ENCODE results near the gene WDFY4.

Gene WDFY4

GRCh38 chr10:48985621-48986158 is 301.0 kb downstream of the WDFY4 start:
- no peak for DNase-seq (ENCODE audit: low read depth)

DNA sequence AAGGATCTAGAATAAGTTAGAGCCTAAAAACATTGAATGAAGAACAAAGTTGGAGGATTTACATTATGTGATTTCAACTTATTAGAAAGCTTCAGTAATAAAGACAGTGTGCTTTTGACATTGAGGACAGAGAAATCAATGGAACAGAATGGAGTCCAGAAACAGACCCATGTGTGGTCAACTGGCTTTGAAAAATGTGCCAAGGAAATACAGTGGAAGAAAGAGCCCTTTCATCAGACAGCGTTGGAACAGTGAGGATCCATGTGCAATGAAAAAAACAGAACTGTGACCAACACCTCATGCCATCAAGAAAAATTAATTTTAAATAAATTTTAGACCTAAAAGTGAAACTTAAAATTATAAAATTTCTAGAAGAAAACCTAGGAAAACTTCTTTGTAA is 305.6 kb downstream of the WDFY4 start:
- DNase-seq (ENCODE audit: low read depth) = no peak

- no peak for DNase-seq (ENCODE audit: low read depth)
Observed at GRCh38 chr10:48993627-48994026, 309.0 kb downstream of the WDFY4 start.

DNA sequence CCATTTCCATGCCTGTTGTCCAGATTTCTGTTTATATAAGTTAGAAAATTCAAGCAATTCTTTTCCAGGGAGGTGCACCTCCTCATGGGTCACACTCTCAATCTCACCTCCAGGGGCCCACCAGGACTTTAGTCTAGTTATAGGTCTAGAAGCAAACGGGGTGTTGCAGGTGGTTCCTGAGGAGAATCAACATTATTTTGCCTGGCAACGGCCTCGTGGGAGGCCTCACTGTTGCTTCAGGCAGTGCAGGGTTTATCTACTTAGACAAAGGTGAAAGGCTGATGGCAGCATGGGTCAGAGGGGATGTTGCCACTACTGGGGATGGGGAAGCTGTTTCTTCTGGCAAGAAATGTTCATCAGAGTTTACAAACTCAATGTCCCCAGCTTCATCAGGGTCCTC is 311.7 kb downstream of the WDFY4 start:
- no peak for DNase-seq (ENCODE audit: low read depth)

- DNase-seq (ENCODE audit: low read depth) = no peak
Observed at GRCh38 chr10:48999346-48999745, 314.7 kb downstream of the WDFY4 start.

DNA sequence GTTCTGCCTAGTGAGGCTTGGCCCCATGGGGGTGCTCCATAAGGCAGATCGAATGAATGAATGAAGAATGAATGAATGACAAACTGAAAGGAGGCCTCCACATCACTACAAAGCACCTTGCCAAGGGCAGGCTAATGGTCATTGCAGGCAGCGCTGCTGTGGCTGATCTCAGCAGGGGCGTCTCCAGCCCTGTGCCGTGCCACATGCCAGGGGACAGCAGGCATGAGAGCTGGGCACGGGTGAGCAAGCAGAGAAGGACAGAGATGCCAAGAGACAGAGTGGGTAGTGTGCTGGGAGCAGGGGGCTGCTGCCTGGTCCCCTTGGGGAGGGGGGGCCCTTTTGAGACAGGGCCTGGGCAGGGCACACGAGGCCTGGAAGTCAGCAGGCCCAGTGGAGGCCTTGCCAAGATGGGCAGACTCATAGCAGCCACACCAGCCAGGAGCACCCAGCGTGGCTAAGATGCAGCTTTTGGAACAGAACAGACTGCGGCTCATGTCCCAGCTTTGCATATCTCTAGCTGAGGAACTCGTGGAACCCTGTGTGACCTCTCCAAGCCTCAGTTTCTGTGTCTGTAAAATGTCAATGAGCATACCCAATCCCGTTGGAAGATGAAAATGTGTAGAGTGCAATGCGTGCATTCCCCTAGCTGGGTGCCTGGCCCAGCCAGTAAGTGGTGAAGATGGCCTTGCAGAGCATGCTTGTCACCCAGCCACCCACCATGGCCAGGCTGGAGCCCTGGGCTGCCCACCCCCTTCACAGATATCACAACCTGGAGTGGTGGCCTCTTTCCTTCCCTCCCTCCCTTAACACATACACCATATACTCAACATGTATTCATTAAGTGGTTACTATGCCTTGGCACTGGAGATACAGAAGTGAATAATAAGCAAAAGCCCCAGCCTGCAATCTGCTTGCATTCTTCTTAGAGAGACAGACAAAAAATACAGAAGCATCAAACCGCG is 316.0 kb downstream of the WDFY4 start:
- no peak for DNase-seq (ENCODE audit: low read depth)

DNA sequence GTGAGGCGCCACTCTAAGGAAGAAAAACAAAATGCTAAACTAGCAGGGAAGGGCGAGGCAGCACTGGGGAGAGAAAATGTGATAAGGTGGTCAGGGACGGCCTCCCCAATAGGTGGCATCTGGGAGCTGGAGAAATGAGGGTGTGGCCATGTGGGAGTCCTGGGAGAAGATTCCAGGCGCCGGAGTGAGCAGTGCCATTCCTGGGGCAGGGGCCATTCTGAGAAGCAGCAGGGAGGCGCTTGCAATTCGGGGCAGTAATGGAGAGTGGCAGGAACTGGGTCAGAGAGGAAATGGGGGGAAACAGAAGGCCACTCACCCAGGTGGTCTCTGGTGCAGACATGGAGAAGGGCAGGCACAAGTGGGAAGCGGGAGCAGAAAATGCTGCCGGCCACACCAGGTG is 316.7 kb downstream of the WDFY4 start:
- no peak for DNase-seq (ENCODE audit: low read depth)

DNA sequence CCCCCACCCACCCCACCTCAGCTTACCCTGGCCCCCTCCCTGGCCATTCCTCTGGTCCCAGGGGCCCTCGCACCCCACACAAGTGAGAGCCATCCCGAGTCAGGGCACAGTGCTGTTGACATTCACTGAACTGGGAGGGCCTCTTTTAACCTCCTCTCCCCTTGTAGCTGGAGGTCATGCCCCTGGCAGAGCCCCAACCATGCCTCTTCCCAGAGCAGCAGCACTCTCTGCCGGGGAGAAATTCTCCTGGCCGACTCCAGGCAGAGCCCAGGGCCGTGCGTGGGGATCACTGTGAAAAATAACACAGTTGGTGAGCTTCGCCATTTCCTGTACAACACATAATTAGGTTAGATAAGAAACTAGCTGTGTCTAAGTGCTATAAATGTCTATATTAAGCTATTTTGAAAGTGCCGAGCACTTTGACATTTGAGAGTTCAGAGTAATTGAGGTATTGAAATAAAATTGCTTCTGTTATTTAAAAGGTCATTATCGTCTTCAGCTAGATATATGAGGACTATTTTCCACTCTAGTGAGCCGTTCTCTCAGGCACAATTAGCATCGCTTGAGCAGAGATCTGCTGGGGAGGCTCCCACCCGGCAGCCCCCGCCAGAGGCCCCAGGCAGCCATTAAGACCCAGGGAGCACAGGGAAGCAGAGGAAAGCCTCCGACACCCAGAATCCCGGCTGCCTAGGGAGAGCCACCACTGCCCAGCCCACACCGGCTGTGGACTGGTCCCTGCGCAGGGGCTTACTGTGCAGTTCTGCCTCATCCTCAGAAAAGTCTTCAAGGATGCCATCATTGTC is 317.4 kb downstream of the WDFY4 start:
- DNase-seq (ENCODE audit: low read depth) = no peak

- DNase-seq (ENCODE audit: low read depth) = peak; percentile 23
Observed at GRCh38 chr10:49005270-49005669, 320.6 kb downstream of the WDFY4 start.

- no peak for DNase-seq (ENCODE audit: low read depth)
Observed at GRCh38 chr10:49007129-49007528, 322.5 kb downstream of the WDFY4 start.

DNA sequence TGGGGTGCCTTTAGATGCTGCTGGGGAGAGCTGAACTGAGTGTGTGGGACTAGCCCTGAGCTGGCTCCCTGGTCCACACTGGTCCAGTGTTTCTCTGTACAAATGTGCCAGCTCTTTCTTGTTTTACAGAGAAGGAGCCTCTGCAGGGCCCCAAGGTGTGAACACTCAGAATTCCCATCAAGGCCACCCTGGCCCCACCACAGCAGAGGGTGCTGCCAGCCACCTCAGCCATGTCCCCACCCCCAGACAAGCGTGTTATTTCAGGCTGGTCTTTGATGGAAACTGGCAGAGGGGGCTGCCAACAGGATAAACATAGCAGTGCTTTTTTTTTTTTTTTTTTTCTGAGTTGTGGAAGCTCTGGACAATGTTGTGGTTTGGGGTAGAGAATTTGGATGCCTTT is 323.4 kb downstream of the WDFY4 start:
- DNase-seq (ENCODE audit: low read depth) = no peak

GRCh38 chr10:49008505-49009198 is 324.0 kb downstream of the WDFY4 start:
- no peak for DNase-seq (ENCODE audit: low read depth)

DNA sequence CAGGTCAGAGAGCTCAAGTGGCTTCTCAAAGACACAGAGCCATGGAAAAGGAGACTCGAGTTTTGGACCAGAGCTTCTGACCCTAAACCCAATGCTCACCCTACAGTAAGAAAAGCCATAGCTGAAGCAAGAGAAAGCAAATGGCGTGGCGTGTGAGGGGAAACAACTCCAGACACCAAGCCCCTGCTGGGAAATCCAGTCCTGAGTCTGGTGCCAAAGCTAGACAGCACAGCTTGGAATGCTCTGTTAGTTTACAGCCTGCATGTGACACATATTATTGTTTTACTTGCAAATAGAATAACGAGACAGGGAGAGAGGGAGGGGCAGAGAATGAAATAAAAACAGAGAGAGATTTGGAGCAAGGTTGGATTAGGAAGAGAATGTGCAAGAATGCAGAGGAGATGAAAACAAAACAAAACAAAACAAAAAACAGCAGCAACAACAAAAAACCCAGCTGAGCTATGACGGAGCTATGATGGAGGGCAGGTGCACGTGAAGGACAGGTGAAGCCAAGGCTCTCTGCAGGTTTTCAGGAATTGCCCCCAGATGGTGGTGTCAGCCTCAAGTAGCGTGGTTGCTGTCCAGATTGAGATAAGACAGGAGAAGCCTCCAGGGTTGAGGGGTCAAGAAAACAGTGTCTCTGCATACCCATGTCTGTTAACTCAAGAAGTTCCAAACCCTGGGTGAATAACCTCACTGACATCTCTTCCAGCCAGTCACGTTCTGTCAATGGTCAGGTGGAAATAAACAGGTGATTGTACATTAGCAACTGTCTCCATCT is 324.7 kb downstream of the WDFY4 start:
- DNase-seq (ENCODE audit: low read depth) = no peak

DNA sequence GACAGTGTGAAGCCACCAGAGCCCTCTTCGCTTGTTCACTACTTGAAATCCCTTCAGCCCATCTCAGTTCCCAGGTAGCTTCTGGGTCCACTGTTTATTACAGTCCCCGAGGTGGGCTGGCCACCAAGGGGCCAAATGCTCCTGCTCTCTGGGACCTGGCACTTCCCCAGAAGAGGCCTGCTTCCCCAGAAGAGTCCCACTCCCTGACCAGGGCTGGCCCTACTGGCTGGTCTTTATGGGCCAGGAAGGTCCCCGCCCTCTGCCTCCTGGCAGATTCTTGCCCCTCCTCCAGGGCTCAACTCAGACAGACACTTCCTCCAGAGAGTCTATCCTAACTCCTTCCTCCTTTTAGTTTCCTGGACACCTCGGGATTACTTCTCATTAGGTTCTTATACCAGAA is 325.6 kb downstream of the WDFY4 start:
- no peak for DNase-seq (ENCODE audit: low read depth)

DNA sequence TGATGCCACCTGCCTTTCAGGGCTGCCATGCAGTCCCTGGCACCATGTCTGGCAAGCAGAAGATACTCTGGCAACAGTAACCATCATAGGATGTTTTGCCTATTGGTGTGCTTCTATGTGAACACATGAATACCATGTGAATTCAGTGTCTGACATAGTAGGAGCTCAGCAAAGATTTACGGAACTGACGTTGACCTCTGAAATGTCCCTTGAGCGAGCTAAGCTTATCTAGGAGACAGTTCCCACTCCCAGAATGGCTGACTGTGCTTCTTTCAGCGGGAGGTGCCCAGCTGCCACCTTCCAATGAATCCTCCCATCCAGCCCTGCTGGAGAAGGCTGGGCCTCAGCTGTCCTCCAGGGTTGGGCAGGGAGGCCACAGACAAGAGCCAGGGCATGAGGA is 326.2 kb downstream of the WDFY4 start:
- DNase-seq (ENCODE audit: low read depth) = no peak

DNA sequence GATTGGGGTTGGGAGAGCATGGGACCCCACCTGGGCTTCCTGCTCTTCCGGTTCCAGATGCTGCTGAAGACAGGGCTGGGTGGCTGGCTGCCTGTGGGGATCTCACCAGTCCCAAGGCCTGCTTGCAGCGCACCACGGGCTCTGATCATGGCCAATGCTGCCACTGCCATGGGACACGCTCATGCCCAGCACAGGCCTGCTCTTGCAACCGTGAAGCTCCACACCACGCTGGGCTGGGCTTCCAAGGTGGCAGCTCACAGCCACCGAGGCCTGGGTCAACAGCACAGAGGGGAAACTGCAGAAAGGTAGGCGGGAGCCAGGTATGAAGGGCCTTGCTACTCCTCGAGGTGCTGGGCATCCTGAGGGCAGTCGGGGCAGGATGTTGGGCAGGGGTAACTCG is 327.1 kb downstream of the WDFY4 start:
- DNase-seq (ENCODE audit: low read depth) = no peak

- DNase-seq (ENCODE audit: low read depth) = no peak
Observed at GRCh38 chr10:49012603-49013002, 327.9 kb downstream of the WDFY4 start.

DNA sequence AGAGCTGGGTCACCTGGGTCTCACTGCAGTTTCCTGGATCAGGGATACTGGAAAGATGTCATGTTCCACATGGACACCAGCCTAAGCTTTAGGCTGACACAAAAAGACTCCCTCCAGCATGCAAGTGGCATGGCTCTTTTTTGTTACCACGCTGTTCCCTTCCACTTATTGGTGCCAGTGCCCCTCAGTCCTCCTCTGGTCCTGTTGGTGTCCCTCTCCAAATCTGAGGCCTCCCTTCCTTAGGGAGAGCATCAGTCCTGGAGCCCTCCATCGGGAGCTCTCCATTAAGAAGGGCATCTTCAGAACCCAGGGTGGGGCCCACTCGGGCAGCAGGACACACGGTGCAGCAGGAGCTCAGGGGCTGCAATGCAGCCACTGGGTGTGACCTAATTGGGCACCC is 331.0 kb downstream of the WDFY4 start:
- DNase-seq (ENCODE audit: low read depth) = no peak

GRCh38 chr10:49021685-49022084 is 337.0 kb downstream of the WDFY4 start:
- DNase-seq (ENCODE audit: low read depth) = no peak

- no peak for DNase-seq (ENCODE audit: low read depth)
Observed at GRCh38 chr10:49023071-49023470, 338.4 kb downstream of the WDFY4 start.

GRCh38 chr10:49023752-49024151 is 339.1 kb downstream of the WDFY4 start:
- DNase-seq (ENCODE audit: low read depth) = peak; percentile 44
